EL (cell line): Measurements from ENCODE around the gene CREBL2.
"Not testable (repeated sequence)": the region's sequence is repeated elsewhere in the genome, so short reads cannot be mapped to it uniquely, and the experiment has no call there.

Source experiments
- DNase-seq: peaks from one replicate; pipeline ENCODE4 v3.0.0-alpha.2; 2016

Gene CREBL2, protein sequence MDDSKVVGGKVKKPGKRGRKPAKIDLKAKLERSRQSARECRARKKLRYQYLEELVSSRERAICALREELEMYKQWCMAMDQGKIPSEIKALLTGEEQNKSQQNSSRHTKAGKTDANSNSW

DNA sequence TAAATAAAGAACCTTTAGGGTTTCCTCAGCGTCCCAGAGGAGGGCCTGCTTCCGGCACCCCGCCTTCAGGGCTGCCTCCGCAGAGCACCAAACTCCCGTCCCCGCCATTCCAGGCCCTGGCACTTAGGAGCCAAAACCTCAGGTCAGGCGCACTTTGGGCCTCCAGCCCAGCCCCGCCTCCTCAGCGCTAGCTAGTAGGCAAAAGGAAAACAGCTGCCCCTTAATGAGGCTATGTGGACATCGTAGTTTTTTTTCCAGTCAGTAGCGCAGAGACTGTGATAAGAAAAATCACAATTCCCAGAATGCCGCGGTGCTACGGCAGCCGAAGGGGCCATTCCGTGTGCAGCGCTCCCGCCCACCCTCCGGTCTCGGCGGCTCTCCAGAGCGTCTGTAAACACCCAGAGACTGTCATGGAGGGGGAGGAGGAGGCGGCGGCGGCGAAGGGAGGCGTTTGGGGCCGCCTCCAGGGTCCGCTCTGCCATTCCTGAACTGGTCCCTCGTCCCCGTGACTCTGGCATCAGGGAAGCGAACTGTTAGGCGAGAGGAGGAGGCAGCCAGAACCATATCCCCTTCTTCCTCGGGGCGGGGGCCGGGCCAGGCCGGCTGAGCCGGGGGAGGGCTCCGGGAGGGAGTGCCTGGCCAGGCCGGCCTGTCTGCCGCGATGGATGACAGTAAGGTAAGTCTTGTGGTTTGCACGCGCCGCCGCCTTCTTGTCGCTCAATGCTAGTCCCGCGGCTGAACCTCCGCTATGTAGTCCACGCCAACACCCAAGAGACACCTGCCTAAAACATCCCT is at the start of gene CREBL2:
Gene CREBL2 (plus strand): TSS at position 365 of the 795 bp plus-strand sequence. CDS start 297 bp downstream, at position 662.
- DNase-seq = peak; percentile 95

DNA sequence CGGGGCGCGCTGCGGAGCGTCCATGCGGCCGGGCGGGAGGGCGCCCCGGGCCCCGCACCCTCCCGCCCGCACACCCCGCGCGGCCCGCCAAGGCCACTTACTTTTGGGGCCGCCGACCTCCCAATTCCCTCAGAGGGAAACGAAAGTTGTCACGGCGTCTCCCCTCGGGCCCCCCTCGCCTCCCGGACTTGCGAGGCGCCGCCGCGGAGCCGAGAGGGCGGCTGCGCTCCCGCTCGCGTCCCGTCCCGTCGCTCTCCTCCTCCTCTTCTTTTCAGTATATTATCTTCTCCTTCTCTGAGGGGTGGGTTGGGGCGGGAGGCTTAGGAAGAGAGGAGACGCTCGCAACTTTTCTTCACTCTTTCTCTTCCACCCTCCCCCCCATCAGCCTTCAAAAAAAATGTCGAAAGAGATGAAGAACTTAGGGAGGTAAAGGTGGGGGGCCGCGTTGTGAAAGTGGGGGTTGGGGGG is 49.6 kb upstream of the CREBL2 start:
- peak; percentile 40 for DNase-seq

DNA sequence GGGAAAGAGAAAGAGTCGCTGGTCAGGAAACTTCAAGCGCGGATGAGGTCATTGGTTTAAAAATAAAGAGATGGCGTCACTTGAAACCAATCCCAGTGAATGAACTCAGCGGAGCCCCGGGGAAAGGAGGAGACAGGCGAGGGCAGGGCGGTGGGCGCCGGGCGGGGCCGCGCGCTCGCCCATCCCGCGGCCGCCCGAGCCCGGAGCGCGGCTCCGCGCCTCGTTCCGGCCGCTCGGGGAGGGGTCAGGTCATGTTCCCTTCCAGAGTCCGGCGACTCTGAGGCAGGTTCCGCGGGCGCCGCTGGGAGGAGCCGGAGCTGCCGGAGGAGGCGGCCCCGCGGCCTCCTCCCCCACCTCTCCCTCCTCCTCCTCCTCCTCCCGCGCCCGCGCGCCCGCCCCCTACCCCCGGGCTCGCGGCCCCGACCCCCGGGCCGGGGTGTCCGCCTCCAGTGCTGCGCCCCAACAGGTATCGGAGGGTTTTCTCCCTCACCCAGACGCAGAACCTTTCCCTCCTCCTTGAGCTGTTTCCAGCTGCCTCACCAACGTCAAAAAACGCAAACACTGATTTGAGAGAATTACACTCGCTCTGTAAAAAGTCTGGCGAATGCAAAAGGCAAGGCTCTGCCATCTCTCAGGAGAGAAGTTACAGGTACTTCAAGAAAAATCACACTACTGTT is 49.0 kb upstream of the CREBL2 start, which contains the start of gene DUSP16:
Gene DUSP16 (minus strand): TSS at position 279 of the 677 bp plus-strand sequence. CDS start 41,765 bp downstream, outside the sequence.
- DNase-seq = peak; percentile 98

DNA sequence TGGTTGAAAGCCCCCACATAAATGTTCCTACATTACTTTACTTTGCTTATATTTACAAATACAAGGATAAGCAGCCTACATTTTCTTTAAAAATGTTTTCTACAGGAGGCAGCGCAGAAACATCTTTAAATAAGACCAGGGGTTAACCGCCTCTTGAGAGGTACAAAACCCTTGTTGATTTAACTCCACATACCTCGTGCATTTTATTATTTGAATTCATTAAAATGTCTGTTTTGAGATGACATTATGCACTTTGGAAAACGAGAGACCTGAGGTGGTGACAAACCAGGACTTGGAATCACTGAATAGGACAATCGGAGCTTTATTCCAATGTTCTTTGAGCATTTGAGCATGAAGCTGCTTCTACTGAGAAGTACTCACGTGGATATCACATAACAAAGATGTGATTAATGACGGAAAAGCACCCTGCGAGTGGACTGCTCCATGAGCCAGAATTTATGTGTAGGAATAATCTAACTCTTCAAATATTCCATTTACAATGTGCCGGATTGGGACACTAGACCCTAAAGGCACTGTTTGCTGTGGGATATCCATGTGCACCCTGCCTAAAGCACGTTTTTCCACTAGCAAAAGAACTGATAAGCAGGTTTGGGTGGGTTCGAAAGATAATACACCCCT is 48.3 kb upstream of the CREBL2 start:
- peak; percentile 30 for DNase-seq

DNA sequence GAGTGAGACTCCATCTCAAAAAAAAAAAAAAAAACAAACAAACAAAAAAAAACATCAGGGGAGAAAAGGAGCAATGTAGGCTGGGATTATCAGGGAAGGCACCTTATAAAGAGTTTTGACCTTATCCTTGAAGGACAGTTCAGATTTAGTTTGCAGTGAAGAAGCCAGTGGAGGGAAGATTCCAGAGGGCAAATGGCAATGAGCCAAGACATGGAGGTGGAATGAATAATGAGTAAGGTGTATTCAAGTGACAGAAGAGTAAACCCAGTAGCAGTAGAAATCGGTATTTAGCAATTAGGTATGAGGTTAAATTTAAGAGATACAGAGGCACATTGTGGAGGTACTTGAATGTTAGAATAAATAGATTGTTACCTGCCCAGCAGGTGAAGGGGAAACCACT is 46.8 kb upstream of the CREBL2 start:
- no peak for DNase-seq

DNA sequence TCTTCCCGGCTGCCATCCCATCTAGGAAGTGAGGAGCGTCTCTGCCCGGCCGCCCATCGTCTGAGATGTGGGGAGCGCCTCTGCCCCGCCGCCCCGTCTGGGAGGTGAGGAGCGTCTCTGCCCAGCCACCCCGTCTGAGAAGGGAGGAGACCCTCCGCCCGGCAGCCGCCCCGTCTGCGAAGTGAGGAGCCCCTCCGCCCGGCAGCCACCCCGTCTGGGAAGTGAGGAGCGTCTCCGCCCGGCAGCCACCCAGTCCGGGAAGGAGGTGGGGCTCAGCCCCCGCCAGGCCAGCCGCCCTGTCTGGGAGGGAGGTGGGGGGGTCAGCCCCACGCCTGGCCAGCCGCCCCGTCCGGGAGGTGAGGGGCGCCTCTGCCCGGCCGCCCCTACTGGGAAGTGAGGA is 45.7 kb upstream of the CREBL2 start:
- not testable (repeated sequence) for DNase-seq

DNA sequence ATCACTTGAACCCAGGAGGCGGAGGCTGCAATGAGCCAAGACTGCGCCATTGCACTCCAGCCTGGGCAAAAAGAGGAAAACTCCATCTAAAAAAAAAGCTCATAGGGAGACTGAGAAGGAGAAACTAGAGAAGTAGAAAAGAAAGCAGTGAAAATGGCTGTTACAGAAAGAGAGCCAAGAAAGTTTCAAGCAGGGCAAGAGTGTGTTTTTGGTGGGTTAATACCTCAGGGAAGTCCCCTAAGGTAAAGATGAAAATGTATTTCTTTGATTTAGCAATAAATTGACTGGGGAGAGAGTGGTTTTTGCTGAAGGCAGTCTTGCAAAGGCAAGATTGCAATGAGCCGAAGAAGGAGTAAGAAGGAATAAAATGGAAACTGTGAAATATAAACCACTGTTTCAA is 39.0 kb upstream of the CREBL2 start:
- no peak for DNase-seq

DNA sequence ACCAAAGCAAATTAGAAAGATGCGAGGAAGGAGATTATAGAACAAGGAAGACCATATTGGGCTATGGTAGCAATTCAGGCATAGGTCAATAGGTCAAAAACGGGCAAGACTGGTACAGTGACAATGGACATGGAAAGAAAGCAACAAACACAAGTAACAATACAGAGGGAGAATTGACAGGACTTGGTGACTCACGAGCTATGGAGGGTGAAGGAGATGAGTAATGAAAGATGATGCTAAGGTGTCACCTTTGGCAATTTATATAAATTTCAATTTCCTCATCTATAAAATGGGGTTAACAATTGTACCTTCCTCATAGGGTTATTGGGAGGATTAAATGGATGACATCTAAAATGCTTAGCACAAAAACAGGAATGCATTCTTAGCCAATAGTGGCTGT is 33.9 kb upstream of the CREBL2 start:
- DNase-seq = no peak

DNA sequence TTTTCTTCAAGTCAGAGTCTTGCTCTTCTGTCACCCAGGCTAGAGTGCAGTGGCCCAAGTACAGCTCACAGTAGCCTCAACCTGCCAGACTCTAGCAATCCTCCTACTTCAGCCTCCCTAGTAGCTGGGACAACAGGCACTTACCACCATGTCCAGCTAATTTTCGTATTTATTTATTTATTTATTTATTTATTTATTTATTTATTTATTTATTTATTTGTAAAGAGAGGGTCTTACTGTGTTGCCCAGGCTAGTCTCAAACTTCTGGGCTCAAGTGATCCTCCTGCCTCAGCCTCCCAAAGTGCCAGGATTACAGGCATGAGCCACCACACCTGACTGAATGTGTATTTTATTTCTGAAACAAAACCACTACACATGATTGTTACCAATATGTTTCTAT is 31.0 kb upstream of the CREBL2 start:
- not testable (repeated sequence) for DNase-seq

DNA sequence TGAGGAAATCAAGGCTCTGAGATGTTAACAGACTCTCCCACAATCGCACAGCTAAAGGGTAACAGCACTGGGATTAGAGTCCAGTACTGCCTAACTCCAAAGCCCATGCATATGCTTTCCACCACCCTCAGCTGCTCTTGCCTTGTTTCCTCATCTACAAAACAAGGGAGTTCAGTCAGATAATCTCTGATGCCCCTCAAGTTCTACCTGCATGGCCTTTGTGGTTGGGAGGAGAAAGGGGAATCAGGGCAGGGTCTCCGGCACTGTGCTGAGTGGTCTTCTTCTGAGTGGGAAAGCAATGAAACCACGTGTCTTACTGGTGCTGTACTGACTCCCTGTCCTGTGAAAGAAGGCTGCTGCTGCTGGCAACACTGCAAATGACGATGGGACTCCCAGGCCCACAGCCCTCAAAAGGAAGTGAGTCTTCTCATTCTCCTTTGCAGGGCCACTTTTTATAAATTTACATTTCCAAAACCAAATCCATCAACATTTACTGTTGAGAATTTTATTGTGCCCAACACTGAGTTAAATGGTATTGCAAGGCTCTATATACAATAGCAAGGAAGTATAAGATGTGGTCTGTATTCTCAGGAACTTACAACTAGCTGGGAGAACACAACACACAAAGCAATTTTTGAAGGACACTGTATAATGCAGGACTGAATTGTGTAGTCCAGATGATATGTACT is 29.3 kb upstream of the CREBL2 start:
- no peak for DNase-seq

DNA sequence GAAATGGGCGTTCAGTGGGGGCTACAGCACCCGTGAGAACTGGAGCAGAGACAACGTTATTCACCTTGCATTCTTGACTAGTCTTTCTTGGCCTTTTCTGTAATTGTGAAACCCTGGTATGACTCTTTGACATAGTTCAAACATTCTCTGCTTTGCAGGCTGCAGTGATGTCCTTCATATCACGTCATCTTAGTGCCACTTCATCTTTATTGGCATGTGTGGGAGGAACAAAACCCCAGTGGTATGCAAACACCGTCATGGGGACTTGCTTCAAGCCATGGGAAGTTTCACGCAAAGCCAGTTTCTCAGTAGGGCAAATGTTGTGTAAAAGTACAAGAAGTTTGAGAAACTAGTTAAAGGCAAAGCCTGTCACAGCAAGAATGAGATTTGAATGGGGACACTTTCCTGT is 28.8 kb upstream of the CREBL2 start:
- peak; percentile 57 for DNase-seq

DNA sequence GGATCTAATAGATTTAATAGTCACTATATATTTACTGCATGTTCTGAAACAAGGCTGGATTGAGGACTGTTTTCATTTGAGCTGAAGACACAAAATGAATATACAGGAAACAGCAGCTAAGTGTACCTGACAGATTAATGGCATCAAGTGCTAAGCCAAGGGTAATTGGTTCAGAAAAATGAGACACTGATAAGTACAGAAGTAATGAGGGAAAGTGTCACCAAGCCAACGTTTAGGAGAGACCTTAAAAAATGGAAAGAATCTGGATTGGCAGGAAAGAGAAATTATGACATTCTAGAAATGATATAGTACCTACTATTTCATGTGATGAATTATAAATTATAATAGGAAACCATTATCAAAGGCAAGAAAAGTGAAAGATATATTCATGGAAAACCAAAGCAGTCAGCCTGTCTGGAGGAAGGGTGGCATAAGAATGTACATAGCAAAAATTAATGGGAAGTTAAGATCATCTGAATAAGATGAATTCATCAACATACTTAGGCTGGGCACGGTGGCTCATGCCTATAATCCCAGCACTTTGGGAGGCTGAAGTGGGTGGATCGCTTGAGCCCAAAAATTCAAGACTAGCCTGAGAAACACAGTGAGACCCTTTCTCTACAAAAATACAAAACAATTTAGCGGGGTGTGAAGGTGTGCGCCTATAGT is 28.0 kb upstream of the CREBL2 start:
- DNase-seq = no peak

DNA sequence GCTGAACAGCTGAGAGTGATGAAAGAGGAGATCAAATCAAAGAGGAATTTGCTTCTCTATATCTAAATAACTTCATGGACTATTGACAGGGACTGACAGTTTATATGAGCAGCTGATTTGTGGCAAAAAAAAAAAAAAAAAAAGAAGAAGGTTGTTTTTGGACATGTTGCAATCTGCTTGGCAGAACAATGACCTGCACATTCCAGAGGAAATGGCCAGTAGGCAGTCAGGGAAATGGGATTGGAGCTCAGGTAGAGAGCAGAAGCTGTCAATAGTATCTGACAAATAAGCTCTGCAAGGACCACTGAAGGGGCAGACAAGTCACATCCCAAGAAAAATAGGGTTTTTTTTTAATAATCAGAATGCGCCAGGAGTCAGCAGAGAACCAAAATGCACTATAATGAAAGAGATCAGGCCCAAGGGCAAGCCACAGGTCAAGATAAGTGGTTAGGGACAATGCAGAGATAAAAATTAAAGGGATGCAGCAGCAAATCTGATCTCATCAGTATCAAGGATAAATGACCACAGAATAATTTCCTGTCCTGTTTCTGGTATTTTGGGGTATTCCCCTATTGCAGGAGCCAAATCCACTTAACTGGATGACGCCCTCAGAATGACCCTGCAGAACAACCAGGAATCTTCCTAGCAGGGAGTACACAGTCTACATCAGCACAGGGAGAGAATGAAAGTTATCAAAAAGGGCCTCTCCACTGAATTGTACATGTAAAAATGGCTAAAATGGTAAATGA is 26.4 kb upstream of the CREBL2 start:
- DNase-seq = peak; percentile 25

DNA sequence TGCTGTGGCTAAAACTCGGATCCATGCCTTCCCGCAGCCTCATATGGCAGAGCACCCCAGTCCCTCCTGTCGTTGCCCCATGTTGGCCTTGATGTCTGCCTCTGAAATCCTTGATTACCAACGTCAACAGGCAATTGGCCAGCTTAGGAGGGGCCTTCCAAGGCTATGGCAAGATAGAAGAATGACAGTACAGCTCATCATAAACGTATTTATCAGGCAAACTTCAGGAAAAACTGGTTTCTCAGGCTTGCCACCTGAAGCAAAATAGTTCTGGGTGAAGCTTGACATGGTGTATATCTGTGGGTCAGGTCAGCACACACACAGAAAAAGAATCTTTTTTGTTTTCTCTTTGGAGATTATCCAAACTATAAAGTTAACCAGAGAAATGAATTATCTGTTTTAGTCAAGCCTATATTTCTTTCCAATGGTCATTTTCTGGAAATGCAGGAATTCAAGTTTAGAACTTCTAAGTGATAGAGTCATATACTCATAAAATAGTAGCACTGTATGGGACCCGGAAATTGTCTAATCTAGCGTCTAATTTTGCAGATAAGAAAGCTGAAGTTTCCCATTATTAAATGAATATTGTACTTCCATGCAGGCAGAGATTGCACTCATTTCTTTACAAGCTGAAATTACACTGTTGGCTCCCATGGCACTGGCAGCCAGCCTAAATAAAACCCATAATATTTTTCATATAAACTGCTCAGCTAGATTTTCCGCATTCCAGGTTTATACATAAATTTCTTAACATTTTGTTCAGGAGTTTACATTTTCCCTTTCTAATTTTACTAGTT is 24.6 kb upstream of the CREBL2 start:
- DNase-seq = no peak

DNA sequence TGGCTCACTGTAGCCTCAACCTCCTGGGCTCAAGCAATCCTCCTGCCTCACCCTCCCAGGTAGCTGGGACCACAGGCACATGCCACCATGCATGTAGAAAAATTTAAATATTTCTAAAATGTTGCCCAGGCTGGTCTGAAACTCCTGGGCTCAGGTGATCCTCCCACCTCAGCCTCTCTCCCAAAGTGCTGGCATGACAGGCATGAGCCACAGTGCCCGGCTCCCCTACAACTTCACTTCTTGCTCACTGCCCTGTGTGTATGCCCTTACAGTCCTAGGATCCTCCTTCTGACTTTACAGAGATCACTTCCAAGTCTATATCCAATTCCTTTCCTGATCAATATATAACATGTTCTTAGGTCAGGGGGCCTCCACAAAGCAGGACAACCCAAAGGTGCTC is 23.8 kb upstream of the CREBL2 start:
- no peak for DNase-seq

DNA sequence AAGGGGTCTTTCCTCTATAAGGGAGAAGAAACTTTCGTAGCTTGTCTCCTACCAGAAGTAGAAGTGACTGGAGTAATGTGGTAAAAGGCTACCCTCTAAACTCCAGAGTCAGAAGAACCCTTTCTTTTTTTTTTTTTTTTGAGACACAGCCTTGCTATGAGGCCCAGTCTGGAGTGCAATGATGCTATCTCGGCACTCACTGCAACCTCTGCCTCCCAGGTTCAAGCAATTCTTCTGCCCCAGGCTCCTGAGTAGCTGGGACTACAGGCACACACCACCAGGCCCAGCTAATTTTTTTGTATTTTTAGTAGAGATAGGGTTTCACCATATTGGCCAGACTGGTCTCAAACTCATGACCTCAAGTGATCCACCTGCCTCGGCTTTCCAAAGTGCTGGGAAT is 23.2 kb upstream of the CREBL2 start:
- DNase-seq = not testable (repeated sequence)

DNA sequence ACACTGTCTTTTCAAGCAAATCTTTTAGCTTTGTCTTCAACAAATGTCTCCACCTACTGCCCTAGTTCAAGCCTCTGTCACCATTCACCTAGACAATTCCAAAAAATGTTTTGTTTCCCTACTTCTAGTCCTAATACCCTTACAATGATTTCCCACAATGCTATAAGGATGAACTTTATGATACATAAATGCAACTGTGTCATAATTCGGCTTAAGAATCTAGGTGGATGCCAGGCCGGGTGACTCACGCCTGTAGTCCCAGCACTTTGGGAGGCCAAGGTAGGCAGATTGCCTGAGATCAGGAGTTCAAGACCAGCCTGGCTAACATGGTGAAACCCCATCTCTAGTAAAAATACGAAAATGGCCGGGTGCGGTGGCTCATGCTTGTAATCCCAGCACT is 20.7 kb upstream of the CREBL2 start:
- DNase-seq = no peak

DNA sequence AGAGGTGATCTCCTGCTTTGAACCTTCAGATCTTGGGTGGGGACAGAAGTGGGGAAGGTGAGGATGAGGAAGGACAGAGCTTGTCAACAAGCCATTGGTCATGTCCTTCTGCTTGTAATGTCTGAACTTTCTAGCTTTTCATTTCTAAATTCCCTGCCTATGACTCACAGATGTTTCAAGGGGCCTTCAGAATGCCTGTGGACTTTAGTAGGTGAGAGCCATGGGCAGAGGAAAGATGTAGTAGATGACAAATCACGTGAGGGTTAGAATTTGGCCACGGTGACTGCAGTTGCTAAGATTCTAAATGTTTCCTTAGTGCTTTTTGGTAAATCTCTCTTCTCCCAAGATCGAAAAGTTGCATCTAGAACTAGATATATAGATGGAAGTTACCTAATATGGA is 18.7 kb upstream of the CREBL2 start:
- DNase-seq = peak; percentile 79

DNA sequence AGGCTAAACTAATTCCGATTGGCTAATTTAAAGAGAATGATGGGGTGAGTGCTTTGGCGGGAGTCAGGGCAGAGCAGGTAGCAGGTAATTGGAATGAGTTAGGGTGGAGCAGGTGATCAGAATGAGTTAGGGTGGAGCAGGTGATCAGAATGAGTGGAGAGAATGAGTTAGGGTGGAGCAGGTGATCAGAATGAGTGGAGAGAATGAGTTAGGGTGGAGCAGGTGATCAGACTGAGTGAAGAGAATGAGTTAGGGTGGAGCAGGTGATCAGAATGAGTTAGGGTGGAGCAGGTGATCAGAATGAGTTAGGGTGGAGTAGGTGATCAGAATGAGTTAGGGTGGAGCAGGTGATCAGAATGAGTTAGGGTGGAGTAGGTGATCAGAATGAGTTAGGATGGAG is 15.7 kb upstream of the CREBL2 start:
- DNase-seq = not testable (repeated sequence)

DNA sequence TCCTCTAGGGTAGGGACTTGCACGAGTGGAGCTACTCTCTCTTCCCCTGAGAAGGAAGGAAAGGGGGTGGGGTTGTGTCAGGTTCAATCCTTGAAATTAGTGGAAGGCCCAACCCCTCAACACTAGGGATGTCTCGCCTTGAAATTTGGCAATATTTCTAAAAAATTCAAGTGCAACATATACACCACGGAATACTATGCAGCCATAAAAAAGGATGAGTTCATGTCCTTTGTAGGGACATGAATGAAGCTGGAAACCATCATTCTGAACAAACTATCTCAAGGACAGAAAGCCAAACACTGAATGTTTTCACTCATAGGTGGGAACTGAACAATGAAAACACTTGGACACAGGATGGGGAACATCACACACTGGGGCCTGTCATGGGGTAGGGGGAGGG is 15.1 kb upstream of the CREBL2 start:
- not testable (repeated sequence) for DNase-seq

DNA sequence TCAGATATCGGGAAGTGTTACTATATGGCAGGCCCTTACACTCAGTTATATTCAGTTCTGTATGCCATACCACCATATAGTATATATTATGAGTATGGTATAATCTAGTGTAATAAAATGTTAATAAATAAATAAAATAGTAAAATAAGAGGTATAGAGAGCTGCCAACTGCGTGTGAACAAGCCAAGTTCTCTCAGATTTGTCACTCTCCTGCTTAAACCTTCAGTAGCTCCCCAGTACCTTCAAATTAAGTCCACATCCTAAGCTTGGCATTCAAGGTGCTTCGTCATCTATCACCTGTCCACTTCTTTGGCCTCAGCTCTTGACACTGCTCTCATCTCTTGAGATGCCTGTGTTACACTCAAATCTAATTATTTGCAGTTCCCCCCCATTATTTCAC is 12.8 kb upstream of the CREBL2 start:
- DNase-seq = no peak
